Ishikawa (cell line): ENCODE measurements around the gene AGO1.

Source experiments
- CEBPB ChIP-seq: IDR thresholded peaks from 2 replicates; pipeline ENCODE4 v1.6.1; 2012
- CREB1 ChIP-seq: IDR thresholded peaks from 2 replicates; pipeline ENCODE4 v1.6.1; 2012; ENCODE audit warnings: low read depth
- EGR1 ChIP-seq: IDR thresholded peaks from 2 replicates; pipeline ENCODE4 v1.6.1; 2012
- EP300 ChIP-seq: IDR thresholded peaks from 2 replicates; pipeline ENCODE4 v1.6.1; 2012; ENCODE audit warnings: borderline replicate concordance
- FOXM1 ChIP-seq: IDR thresholded peaks from 2 replicates; pipeline ENCODE4 v1.6.1; 2012; ENCODE audit warnings: low read depth, borderline replicate concordance
- MAX ChIP-seq: IDR thresholded peaks from 2 replicates; pipeline ENCODE4 v1.6.1; 2012
- NFIC ChIP-seq: IDR thresholded peaks from 2 replicates; pipeline ENCODE4 v1.6.1; 2012
- RAD21 ChIP-seq: IDR thresholded peaks from 2 replicates; pipeline ENCODE4 v1.6.1; 2012; ENCODE audit warnings: low read depth
- REST ChIP-seq: IDR thresholded peaks from 2 replicates; pipeline ENCODE4 v1.6.1; 2012; ENCODE audit warnings: low read depth, mild to moderate bottlenecking
- TAF1 ChIP-seq: IDR thresholded peaks from 2 replicates; pipeline ENCODE4 v1.6.1; 2012; ENCODE audit warnings: low read depth, mild to moderate bottlenecking
- TCF12 ChIP-seq: IDR thresholded peaks from 2 replicates; pipeline ENCODE4 v1.6.1; 2012; ENCODE audit warnings: low read depth
- TEAD4 ChIP-seq: IDR thresholded peaks from 2 replicates; pipeline ENCODE4 v1.6.1; 2012
- USF1 ChIP-seq: IDR thresholded peaks from 2 replicates; pipeline ENCODE4 v1.6.1; 2012
- YY1 ChIP-seq: IDR thresholded peaks from 2 replicates; pipeline ENCODE4 v1.6.1; 2012; ENCODE audit warnings: low read depth
- ZBTB7A ChIP-seq: IDR thresholded peaks from 2 replicates; pipeline ENCODE4 v1.6.1; 2012; ENCODE audit warnings: low read depth

The AGO1 gene

GRCh38 chr1:35893051-35893879 is 10.3 kb downstream of the AGO1 start:
- TF ChIP-seq USF1 (no peak), CEBPB (no peak), CREB1 (no peak), FOXM1 (no peak), RAD21 (no peak), ZBTB7A (no peak), NFIC (no peak)

GRCh38 chr1:35894183-35894582 is 11.2 kb downstream of the AGO1 start:
- TF ChIP-seq YY1 (no peak), ZBTB7A (no peak), CEBPB (no peak), TEAD4 (no peak), FOXM1 (no peak), NFIC (no peak), RAD21 (no peak), USF1 (no peak), TCF12 (no peak), EP300 (no peak), REST (no peak), MAX (no peak), CREB1 (no peak), EGR1 (no peak), TAF1 (no peak)

- TF ChIP-seq MAX = no peak
- no peak for TF ChIP-seq EP300
- no peak for TF ChIP-seq CREB1
- no peak for TF ChIP-seq CEBPB
- no peak for TF ChIP-seq NFIC
- TF ChIP-seq YY1 = no peak
- no peak for TF ChIP-seq TAF1
- no peak for TF ChIP-seq USF1
- no peak for TF ChIP-seq TEAD4
Observed at GRCh38 chr1:35894656-35895055, 11.6 kb downstream of the AGO1 start.

GRCh38 chr1:35899941-35900340 is 16.9 kb downstream of the AGO1 start:
- TF ChIP-seq CREB1 = no peak
- no peak for TF ChIP-seq TAF1
- no peak for TF ChIP-seq CEBPB
- no peak for TF ChIP-seq EP300
- TF ChIP-seq ZBTB7A = no peak
- no peak for TF ChIP-seq REST
- TF ChIP-seq EGR1 = no peak
- TF ChIP-seq YY1 = no peak
- no peak for TF ChIP-seq TCF12
- TF ChIP-seq NFIC = no peak

GRCh38 chr1:35901235-35901634 is 18.2 kb downstream of the AGO1 start:
- TF ChIP-seq FOXM1 (no peak), MAX (no peak), CREB1 (no peak), CEBPB (no peak), USF1 (no peak), TAF1 (no peak), EGR1 (no peak), REST (no peak), ZBTB7A (no peak), RAD21 (no peak), TEAD4 (no peak), NFIC (no peak), TCF12 (no peak), EP300 (no peak)
